GM21619 (cell line): ENCODE measurements around the gene NLN.
"Not testable (repeated sequence)": the region's sequence is repeated elsewhere in the genome, so short reads cannot be mapped to it uniquely, and the experiment has no call there.

Source experiments
- ATAC-seq: cut with Tn5 transposase; IDR thresholded peaks from one replicate; pipeline ENCODE4 v1.9.1; 2021; ENCODE audit not compliant: unreplicated experiment

NLN gene

DNA sequence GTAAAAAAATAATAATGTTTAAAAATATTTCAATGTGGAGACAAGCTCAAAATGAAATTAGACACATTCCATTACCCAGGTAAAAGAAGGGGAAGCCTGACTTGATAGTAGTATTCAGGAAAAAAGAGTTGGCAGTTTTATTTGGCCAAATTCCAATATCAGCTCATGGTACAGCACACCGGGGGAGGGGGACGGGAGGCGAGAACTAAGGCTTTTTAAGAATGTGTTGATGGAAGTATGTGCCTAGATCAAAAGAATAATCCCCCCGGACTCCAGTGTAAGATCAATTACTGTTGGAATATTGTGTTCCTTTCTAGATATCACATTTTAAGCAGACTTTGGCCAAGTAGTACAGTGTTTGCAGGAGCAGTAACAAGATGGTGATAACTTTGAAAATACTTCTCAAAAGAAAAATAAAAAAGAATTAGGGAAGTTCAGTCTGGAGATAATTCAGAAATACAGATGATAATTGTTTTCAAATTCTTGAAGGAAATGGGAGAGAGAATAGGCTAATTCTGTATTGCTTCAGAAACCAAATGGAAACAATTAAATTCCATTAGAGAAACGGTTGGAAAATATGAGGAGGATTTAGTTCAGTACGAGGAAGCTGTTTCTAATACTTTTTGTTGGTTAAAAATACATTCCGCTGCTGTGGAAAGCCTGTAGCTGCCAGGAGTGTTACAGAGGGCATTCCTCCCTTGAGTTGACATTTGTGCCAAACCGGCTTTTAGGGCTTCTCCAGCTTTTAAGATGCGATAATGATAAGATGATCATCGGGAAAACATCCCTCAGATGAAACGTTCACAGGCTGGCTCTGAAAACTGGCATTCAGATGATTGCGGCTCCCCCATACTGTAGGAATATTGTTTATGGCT is 106.3 kb downstream of the NLN start:
- no peak for ATAC-seq

DNA sequence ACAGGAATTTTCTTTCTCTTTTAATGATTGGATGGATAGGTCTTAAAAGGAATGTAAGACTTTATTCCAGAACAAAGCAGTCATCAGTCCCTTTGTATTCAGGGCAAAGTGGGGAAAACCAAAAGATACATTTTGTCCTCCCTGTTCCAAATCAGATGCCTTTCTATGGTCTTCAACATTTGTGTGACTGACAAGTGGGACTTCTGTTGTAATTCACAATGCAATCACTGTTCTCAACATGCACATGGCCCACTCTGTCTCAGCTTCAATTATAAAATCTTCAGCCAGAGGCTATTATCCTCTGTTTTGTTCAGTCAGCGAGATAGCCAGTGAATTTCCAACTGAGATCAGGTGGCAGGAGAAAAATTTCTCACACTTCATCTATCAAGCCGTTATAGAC is 108.9 kb downstream of the NLN start:
- no peak for ATAC-seq

DNA sequence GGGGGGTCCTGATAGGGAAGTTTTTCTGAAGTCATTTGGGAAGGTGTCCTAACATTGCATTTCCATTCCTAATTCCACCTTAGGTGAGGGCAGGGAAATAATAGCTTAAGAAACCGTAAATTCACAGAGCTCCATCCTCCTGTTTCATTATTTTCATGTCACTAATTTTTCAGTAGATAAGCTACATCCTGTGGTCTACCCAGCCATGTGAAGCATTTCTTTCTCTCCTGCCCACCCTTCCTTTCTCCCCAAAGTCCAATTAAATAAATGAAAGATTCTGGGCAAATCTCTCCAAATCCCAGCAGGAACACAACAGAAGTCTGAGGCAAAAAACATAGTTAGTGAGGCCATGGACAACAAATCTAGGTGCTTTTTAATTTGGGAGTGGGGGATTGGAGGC is 109.3 kb downstream of the NLN start:
- ATAC-seq = no peak

DNA sequence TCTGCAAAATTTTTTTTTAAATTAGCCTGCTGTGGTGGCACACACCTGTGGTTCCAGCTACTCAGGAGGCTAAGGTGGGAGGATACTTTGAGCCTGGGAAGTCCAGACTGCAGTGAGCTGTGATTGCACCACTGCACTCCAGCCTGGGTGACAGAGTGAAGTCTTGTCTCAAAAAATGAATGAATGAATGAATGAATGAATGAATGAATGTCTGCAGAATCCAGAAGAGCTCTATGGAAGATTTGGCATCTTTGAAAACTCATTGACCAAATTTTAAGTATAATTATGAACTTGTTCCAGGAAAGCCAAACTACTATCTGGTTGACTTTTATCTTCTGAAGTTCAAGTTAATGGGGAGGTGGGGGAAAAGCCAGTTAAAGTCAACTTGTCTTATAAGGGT is 110.1 kb downstream of the NLN start:
- ATAC-seq = no peak

DNA sequence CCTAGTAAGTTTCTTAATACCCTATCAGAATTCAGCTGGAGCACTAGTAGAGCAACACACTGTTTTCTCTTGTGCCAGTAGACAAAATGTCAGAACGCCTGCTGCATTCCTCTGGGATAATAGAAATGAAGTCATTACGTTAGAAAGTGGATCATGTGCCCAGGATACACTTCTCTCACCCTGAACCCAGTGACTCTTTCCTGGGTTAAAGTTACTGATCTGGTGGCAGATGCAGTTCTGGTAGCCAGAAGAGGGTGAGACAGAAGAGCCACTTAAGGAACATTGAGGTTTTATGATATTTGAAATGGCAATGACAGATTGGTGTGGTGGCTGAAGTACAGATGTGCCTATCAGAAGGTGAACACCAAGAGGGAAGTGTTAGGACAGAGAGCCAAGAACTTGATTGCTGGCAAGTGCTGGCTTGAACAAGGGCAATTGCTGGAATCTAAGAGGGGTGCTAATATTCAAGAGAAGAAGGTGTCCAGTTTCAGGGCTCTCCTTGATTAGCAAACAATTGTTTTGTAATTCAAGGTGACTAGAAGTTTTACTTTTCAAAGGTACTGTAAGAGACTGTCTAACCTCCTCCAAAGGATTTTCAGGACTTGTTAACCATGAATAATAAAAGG is 110.7 kb downstream of the NLN start:
- no peak for ATAC-seq

DNA sequence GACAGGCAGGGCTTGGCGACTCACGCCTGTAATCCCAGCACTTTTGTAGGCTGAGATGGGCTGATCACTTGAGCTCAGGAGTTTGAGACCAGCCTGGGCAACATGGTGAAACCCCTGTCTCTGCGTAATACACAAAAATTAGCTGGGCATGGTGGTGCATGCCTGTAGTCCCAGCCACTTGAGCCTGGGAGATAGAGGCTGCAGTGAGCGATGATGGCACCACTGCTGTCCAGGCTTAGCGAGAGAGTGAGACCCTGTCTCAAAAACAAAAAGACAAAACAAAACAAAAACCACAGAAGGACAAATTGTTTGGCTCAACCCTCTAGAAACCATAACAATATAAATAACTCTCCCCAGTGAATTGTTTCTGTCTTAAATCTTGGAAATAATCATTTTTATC is 111.8 kb downstream of the NLN start:
- no peak for ATAC-seq

DNA sequence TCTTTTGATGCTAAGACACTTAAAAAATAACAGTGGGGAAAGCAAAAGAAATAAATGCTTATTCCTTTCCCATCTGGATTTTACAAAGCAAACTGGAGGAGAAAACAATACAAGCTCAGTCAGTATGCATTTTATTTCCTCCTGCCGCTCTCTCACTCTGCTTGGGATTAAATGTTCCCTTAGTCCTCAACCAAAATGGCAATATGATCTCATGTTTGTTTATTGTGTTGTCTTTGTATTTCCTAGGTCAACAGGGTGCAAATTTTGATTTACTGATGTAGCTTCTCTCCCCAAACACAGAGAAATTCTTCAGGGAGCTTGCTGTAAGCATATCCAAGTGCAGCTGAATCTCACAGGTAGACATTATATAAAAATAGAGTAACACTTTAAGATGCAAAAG is 112.3 kb downstream of the NLN start:
- no peak for ATAC-seq

DNA sequence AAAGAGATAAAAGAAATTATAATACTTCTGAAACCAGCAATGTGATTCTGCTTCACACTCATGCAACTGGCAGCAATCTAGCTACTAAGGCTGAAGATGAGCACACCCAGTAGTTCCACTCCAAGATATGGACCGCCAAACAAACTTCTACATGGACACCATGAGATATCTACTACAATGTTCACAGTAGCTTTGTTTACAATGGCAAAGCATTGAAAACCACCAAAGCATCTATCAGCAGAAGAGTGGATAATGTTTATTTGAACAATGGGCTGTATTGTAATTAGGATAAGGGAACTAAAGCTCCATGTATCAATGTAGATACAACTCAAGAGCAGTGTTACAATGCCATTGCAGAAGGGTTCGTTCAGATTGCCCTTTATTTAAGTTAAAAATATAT is 113.2 kb downstream of the NLN start:
- ATAC-seq = no peak

DNA sequence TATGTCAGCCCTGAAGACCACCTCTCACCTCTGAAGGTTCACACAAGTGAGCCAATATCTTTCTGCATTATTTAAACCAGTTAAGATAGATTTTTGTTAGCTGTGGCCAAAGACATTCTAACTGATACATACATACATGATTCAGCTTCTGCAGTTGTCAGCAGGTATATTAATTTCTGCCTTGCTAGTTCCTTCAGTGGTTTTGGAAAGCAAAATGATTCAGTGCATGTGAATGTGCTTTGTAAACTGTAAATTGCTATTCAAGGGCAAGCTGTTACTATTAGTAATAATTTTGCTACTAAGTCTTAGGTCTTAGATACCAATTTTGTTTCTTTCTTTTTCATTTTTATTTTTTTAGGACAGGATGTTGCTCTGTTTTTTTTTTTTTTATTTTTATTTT is 115.1 kb downstream of the NLN start:
- no peak for ATAC-seq

DNA sequence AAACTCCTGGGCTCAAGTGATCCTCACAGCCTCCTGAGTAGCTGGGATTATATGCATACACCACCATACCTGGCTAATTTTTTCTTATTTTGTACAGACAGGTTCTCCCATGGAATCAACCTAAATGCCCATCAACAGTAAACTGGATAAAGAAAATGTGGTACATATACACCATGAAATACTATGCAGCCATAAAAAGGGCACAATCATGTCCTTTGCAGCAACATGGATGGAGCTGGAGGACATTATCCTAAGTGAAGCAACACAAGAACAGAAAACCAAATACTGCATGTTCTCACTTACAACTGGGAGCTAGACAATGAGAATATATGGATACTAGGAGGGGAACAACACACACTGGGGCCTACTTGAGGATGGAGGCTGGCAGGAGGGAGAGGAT is 117.2 kb downstream of the NLN start:
- ATAC-seq = not testable (repeated sequence)

DNA sequence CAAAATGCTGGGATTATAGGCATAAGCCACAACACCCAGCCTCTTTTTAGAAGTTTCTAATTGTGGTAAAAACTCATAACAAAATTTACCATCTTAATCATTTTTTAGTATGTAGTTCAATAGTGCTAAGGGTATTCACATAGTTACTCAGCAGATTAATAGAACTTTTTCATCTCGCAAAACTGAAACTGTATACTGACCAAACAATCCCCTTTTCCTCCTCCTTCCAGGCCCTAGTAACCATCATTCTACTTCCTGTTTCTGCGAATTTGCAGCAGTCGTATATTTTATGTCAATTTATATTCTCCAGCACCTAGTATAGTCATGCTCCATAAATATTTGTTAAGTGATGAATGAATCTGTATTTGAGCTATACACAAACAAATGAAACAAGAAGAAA is 118.1 kb downstream of the NLN start:
- ATAC-seq = no peak

DNA sequence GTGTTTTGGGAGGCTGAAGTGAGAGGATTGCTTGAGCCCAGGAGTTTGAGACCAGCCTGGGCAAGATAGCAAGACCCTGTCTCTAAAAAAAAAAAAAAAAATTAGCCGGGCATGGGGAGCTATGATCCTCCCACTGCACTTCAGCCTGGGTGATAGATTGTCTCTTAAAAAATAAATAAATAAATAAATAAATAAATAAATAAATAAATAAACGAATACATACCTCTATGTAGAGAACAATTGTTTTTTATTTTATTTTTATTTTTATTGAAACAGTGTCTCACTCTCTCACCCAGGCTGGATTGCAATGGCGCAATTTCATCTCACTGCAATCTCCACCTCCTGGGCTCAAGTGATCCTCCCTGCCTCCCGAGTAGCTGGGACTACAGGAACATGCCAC is 122.8 kb downstream of the NLN start:
- not testable (repeated sequence) for ATAC-seq

DNA sequence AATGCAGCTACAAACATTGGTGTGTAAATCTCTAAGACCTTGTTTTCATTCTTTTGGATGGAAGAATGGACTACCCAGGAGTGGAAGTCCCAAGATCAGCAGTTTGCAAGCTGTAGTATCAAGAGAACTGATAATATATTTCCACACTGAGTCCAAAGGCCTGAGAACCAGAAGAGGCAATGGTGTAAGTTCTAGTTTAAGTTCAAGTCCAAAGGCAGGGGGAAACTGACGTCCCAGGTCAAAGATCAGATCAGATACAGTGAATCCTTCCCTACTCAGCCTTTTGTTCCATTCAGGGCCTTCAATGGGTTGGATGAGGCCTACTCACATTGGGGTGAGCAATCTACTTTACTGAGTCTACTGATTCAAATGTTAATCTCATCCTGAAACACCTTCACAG is 124.1 kb downstream of the NLN start:
- no peak for ATAC-seq

DNA sequence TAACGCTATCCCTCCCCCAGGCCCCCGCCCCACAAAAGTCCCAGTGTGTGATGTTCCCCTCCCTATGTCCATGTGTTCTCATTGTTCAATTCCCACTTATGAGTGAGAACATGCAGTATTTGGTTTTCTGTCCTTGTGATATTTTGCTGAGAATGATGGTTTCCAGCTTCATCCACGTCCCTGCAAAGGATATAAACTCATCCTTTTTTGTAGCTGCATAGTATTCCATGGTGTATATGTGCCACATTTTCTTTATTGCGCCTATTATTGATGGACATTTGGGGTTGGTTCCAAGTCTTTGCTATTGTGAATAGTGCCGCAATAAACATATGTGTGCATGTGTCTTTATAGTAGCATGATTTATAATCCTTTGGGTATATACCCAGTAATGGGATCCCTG is 125.0 kb downstream of the NLN start:
- not testable (repeated sequence) for ATAC-seq

DNA sequence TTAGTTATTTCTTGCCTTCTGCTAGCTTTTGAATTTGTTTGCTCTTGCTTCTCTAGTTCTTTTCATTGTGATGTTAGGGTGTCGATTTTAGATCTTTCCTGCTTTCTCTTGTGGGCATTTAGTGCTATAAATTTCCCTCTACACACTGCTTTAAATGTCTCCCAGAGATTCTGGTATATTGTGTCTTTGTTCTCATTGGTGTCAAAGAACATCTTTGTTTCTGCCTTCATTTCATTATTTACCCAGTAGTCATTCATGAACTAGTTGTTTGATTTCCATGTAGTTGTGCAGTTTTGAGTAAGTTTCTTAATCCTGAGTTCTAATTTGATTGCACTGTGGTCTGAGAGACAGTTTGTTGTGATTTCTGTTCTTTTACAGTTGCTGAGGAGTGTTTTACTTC is 127.9 kb downstream of the NLN start:
- ATAC-seq = not testable (repeated sequence)

DNA sequence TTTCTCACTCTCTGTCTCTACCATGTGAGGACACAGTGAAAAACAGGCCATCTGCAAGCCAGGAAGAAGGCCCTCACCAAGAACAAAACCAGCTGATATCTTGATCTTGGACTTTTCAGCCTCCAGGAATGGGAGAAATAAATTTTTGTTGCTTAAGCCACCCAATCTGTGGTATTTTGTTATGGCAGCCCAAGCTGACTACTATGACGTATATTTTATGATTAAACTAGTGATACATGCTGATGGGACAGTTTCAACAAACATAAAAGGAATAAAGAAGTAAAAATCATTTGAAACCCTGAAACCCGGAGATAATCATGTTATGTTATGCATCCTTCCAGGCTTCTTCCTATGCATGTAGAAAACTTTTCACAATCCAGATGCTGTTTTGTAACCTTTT is 132.9 kb downstream of the NLN start:
- ATAC-seq = no peak

DNA sequence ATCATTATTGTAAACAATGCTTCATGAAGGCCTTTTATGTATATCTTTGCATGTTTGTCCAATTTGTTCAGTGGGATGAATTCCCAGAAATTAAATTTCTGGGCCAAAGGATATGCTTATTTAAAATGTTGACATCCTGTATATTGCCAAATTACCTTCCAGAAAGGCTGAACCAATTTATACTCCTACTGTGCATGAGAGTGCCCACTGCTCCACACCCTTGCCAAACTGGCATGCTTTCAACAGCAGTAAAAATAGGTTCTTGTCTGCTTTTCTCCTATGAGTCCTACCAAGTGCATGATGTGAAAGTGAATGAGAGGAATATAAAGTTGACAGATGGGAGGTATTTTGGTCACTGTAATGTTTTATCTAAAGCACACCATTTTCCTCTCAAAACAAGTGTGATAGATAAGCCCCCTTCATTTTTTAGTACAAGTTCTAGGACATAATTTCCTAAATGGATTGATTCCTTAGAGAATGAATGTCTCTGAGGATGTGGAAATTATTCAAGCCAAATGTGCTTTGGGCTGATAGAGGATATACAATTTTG is 133.8 kb downstream of the NLN start:
- no peak for ATAC-seq

DNA sequence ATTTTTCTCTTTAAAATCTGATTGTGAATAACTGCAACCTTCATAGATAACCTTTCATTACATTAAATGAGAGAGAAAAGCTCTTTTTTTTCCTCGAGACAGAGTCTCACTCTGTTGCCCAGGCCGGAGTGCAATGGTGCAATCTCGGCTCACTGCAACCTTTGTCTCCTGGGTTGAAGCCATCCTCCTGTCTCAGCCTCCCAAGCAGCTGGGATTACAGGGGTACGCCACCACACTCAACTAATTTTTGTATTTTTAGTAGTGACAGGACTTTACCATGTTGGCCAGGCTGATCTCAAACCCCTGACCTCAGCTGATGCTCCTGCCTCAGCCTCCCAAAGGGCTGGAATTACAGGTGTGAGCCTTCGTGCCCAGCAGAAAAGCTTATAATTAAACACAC is 134.5 kb downstream of the NLN start:
- no peak for ATAC-seq

DNA sequence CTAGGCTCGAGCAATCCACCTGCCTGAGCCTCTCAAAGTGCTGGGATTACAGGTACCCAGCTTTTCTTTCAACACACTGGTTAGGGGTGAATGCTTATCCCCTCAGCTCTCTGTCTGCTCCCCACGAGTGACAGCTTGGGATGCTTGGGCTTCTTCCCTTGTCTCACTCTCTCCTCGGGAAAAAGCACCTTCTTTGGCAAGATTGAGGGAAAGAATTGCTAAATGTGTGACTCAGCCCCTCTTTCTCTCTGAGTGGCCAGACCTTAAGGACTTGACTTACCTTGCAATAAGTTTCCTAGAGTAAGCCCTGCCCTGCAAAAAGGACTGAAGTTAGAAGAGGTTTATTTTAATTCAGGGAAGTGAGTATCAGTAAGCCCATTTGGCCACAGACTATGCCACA is 136.3 kb downstream of the NLN start:
- no peak for ATAC-seq

DNA sequence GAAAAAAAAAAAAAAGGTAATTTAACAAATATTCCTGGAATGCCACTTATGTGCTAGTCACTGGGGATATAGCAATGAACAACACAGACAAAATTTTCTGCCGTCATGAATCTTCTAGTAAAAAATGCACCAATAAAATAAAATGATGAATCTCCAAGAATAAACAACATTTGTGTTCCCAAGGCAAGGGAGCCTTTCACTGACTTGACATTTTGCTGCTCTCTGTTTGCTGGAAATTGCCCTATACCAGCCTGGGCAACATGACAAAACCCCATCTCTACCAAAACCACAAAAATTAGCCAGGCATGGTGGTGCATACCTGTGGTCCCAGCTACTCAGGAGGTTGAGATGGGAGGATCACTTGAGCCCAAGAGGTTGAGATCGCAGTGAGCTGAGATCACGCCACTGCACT is 139.8 kb downstream of the NLN start:
- ATAC-seq = no peak

DNA sequence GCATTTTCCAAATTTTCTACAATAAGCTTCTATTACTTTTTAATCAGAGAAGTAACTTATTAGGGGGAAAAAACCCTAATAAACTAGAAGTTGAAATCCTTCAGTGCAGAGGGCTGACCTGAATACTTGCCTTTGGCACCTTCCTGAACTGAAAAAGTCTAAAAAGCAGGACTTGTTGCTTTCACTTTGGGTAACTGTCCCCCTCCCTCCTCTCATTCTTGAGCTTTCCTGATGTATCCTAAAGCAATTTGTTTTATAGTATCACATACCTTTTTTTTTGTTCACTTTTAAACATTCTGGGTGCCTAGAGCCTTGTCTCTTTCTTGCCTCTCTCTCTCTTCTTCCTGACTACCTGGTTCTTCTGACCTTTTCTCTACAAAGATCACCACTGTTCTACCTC is 140.4 kb downstream of the NLN start:
- no peak for ATAC-seq

DNA sequence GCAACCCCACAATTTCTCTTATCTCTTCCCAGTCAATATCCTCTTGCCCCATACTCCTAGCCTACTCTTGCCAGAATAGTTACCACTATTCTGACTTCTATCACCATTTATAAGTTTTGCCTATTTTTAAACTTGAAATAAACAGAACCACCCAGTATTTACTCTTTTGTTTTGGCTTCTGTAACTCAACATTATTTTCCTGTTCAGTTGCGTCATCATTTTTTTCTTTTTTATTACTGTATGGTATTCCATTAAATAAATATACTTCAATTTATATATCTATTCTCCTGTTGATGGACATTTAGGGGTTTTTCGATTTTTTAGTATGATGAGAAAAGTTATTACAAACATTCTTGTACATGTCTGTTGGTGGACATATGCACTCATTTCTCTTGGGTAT is 141.7 kb downstream of the NLN start:
- ATAC-seq = no peak
